Activated CD8-positive, alpha-beta T cell treated with anti-CD3 and anti-CD28 coated beads for 36 hours (primary cell): Measurements from ENCODE around the gene NRG3. TPM values are rescaled to one million over a fixed set of nuclear protein-coding genes. Genes with fewer than 3 reads are reported as not detected.

Experiments
- ATAC-seq: fragments of 200-7000 bp; cut with Tn5 transposase; one replicate; pipeline ENCODE4 v1.10.0; 2021; ENCODE audit warnings: mild to moderate bottlenecking, moderate library complexity
- CTCF ChIA-PET: fragments of 350-600 bp; sonication (Branson Sonifier 250); formaldehyde crosslinking; loops from one replicate; lab custom pipeline; 2021; ENCODE audit warnings: antibody characterized with exemption; lab: Charles Lee
- POLR2A ChIA-PET: fragments of 350-600 bp; sonication (Branson Sonifier 250); formaldehyde crosslinking; loops from one replicate; lab custom pipeline; 2021; ENCODE audit warnings: antibody characterized with exemption; lab: Charles Lee
- DNase-seq: peaks from one replicate; pipeline ENCODE4 v3.0.0-alpha.2; 2020
- H3K27ac Mint-ChIP-seq: one replicate; pipeline ENCODE4 v1.8.0; 2021; ENCODE audit warnings: mild to moderate bottlenecking, mixed read lengths
- H3K27me3 Mint-ChIP-seq: one replicate; pipeline ENCODE4 v1.8.0; 2021; ENCODE audit warnings: mixed read lengths
- H3K36me3 Mint-ChIP-seq: one replicate; pipeline ENCODE4 v1.8.0; 2021; ENCODE audit warnings: low read depth, mixed read lengths
- H3K4me1 Mint-ChIP-seq: one replicate; pipeline ENCODE4 v1.8.0; 2021; ENCODE audit warnings: low read depth, mixed read lengths
- H3K4me3 Mint-ChIP-seq: one replicate; pipeline ENCODE4 v1.8.0; 2021; ENCODE audit warnings: mild to moderate bottlenecking, moderate library complexity, mixed read lengths
- H3K9me3 Mint-ChIP-seq: one replicate; pipeline ENCODE4 v1.8.0; 2021; ENCODE audit warnings: mixed read lengths
- intact Hi-C: fragments of 100-400 bp; cut with micrococcal nuclease; formaldehyde crosslinking; loops from one replicate; pipeline ENCODE4 v1.10.0; 2022
- total RNA-seq, 2 experiments: library from RNA; stranded (reverse); gene quantifications; one replicate each; pipeline ENCODE4 v1.2.3, GENCODE V29; 2021
- TF ChIP-seq, protein P1 (sequence below): fragments of 200-600 bp; IDR thresholded peaks from one replicate; pipeline ENCODE4 v1.8.0; 2022; ENCODE audit warnings: antibody characterized with exemption, mild to moderate bottlenecking

The NRG3 gene
- total RNA-seq, 2 experiments from 2014 or later = not detected

DNA sequence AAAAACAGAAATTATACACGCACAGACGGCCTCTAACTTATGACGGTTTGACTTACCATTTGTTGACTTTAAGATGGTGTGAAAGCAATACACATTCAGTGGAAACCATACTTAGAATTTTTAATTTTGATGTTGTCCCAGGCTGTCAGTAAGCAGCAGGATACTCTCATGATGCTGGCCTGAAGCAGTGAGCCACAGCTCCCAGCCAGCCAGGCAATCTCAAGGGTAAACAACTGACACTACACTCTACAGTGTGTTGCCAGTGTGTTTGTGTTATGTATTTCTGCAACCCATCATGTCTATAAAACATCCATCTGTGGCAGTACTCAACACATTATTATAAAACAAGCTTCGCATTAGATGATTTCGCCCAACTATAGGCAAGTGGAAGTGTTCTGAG lies 747.5 kb downstream of the NRG3 start:
- H3K9me3 Mint-ChIP-seq = peaks cover 2% of the 10 kb centered on the region
- H3K36me3 Mint-ChIP-seq = no peaks in the 10 kb centered on the region
- DNase-seq = no peak
- no peaks in the 10 kb centered on the region for H3K4me1 Mint-ChIP-seq
- POLR2A ChIA-PET = no interaction called here
- intact Hi-C loops = no loop called here
- no peaks in the 10 kb centered on the region for H3K27me3 Mint-ChIP-seq
- CTCF ChIA-PET = no interaction called here
- TF ChIP-seq, protein P1, sequence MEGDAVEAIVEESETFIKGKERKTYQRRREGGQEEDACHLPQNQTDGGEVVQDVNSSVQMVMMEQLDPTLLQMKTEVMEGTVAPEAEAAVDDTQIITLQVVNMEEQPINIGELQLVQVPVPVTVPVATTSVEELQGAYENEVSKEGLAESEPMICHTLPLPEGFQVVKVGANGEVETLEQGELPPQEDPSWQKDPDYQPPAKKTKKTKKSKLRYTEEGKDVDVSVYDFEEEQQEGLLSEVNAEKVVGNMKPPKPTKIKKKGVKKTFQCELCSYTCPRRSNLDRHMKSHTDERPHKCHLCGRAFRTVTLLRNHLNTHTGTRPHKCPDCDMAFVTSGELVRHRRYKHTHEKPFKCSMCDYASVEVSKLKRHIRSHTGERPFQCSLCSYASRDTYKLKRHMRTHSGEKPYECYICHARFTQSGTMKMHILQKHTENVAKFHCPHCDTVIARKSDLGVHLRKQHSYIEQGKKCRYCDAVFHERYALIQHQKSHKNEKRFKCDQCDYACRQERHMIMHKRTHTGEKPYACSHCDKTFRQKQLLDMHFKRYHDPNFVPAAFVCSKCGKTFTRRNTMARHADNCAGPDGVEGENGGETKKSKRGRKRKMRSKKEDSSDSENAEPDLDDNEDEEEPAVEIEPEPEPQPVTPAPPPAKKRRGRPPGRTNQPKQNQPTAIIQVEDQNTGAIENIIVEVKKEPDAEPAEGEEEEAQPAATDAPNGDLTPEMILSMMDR = no peak
- H3K4me3 Mint-ChIP-seq = no peak overlapping the region
- ATAC-seq = no peak
- no peak overlapping the region for H3K27ac Mint-ChIP-seq

DNA sequence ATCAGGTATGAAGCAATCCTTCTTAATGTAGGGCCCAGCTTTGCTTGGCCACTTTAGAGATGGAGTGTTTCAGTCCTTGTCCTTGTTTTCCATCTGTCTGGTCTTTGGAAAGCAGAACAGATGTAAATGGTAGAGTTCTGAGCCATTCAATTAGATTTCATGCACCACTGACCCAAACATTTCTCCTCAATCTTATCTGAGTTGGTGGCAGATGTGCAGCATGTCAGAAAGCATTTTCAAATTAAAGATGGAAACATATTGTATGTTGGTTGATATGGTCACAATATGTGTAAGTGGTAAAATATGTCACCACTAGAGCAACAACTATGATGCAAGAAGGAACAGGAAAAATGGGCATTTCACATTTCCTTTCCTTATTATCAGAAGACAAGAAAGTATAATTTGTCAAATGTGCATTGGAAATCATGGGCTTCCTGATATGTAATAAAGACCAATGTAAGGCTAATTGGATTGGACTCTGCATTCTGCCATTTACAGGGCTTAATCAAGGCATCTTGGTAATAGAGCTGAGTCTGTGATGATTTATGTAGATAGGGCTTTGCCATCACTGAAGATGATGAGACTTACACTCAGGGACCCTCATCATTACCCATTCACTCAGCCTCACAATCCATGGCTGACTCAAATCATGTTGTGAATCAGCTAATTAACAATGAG lies 750.7 kb downstream of the NRG3 start:
- TF ChIP-seq, protein P1 = no peak
- DNase-seq (no peak), ATAC-seq (no peak)
- peaks cover 2% of the 10 kb centered on the region for H3K9me3 Mint-ChIP-seq
- ChIA-PET CTCF (no interaction called here), POLR2A (no interaction called here)
- no peak overlapping the region for H3K4me3 Mint-ChIP-seq
- H3K27me3 Mint-ChIP-seq = no peaks in the 10 kb centered on the region
- intact Hi-C loops = no loop called here
- H3K4me1 Mint-ChIP-seq = no peaks in the 10 kb centered on the region
- no peak overlapping the region for H3K27ac Mint-ChIP-seq
- H3K36me3 Mint-ChIP-seq = no peaks in the 10 kb centered on the region

DNA sequence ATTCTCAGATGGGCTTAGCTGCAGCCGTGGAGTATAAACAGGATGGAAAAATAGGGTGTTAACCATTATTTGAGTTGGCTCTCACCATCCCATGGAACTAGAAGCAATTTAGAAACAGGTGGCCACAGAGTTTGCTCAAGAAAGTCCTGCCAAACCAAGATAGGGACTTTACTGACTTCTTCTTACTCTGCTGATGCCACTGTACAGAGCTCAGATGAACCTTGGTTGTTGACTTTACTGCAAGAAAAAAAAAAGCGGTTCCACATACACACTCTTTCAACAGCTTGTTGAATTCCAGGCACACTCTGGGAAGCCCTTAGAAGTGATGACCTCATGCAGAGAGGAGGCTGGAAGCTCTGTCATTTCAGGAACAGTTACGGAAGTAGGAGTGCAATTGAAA lies 753.4 kb downstream of the NRG3 start:
- H3K4me3 Mint-ChIP-seq = no peak overlapping the region
- H3K27ac Mint-ChIP-seq = no peak overlapping the region
- intact Hi-C loops = no loop called here
- ChIA-PET CTCF (no interaction called here), POLR2A (no interaction called here)
- ATAC-seq (no peak), DNase-seq (no peak)
- TF ChIP-seq, protein P1 = no peak
- H3K4me1 Mint-ChIP-seq = no peaks in the 10 kb centered on the region
- no peaks in the 10 kb centered on the region for H3K27me3 Mint-ChIP-seq
- no peaks in the 10 kb centered on the region for H3K36me3 Mint-ChIP-seq
- H3K9me3 Mint-ChIP-seq = peaks cover 4% of the 10 kb centered on the region

DNA sequence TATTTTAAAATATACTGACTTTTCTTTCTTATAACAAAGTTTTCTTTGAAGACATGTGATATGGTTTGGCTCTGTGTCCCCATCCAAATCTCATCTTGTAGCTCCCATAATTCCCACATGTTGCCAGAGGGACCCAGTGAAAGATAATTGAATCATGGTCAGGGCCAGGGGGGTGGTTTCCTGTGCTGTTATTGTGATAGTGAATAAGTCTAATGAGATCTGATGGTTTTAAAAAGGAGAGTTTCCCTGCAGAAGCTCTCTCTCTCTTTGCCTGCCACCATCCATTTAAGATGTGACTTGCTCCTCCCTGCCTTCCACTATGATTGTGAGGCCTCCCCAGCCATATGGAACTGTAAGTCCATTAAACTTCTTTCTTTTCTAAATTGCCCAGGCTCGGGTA lies 768.1 kb downstream of the NRG3 start:
- H3K27me3 Mint-ChIP-seq = no peaks in the 10 kb centered on the region
- no peaks in the 10 kb centered on the region for H3K36me3 Mint-ChIP-seq
- ATAC-seq (no peak), DNase-seq (no peak)
- TF ChIP-seq, protein P1 = no peak
- no peaks in the 10 kb centered on the region for H3K4me1 Mint-ChIP-seq
- no peak overlapping the region for H3K27ac Mint-ChIP-seq
- H3K4me3 Mint-ChIP-seq = no peak overlapping the region
- CTCF ChIA-PET = no interaction called here
- H3K9me3 Mint-ChIP-seq = peaks cover 8% of the 10 kb centered on the region
- intact Hi-C loops = no loop called here
- POLR2A ChIA-PET = no interaction called here

DNA sequence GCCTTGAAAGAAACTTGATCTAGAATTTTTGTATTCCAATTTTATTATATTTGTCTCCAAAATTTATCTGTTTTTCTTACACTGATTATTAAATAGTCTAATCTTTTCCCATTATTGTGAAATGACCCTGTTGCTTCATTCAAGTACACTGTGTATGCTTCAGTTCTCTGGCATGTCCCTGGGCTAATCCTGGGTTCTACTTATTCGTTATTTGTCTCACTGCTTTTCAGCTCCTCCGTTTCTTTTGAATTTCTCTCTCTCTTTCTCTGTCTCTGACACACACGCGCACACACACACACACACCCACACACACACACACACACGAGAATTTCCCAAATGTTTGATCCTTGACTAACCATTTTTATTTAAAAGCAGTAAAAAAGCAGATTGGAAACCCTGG lies 768.6 kb downstream of the NRG3 start:
- TF ChIP-seq, protein P1 = no peak
- intact Hi-C loops = no loop called here
- ChIA-PET CTCF (no interaction called here), POLR2A (no interaction called here)
- Mint-ChIP-seq H3K4me3 (no peak overlapping the region), H3K9me3 (peaks cover 8% of the 10 kb centered on the region), H3K27me3 (no peaks in the 10 kb centered on the region), H3K4me1 (no peaks in the 10 kb centered on the region), H3K27ac (no peak overlapping the region), H3K36me3 (no peaks in the 10 kb centered on the region)
- DNase-seq = no peak
- no peak for ATAC-seq
